T-cell (primary cell): Measurements from ENCODE around the gene OR6J1. TPM values are rescaled to one million over a fixed set of nuclear protein-coding genes. Genes with fewer than 3 reads are reported as not detected.
"Not testable (repeated sequence)": the region's sequence is repeated elsewhere in the genome, so short reads cannot be mapped to it uniquely, and the experiment has no call there.

Source experiments
- ATAC-seq, 4 experiments: fragments of 200-7000 bp in 3 of 4; fragments of 150-1000 bp in 1 of 4; cut with Tn5 transposase; replicated peaks in 1 of 4; 1 replicate in 3 of 4; 2 replicates in 1 of 4; pipeline ENCODE4 v1.10.0; 2021; ENCODE audit warnings: moderate library complexity in 3 of 4, mild to moderate bottlenecking in 2 of 4, moderate number of reproducible peaks in 1 of 4
- CTCF ChIA-PET, 2 donors: fragments of 300-600 bp; sonication (Branson Sonifier 250); formaldehyde crosslinking; loops; one replicate each; lab custom pipeline; 2022; ENCODE audit warnings: antibody characterized with exemption in 2 of 2; lab: Charles Lee
- POLR2A ChIA-PET, 2 donors: fragments of 300-600 bp; sonication (Branson Sonifier 250); formaldehyde crosslinking; loops; one replicate each; lab custom pipeline; 2022; ENCODE audit warnings: antibody characterized with exemption in 2 of 2; lab: Charles Lee
- DNase-seq, 35 experiments: peaks; one replicate each; pipeline versions ENCODE4 v3.0.0 to v3.0.0-alpha.2; 2013 to 2023
- H3K27ac ChIP-seq: one replicate; pipeline ENCODE4 v1.5.1; 2013; ENCODE audit warnings: low read length
- H3K27me3 ChIP-seq, 2 experiments: replicated peaks in 1 of 2; 1 replicate in 1 of 2; 2 replicates in 1 of 2; pipeline versions ENCODE4 v1.6.1 to v1.7.0; 2013; ENCODE audit warnings: low read length in 1 of 2, mixed read lengths in 1 of 2; ENCODE audit not compliant: control insufficient read depth in 2 of 2, insufficient read depth in 2 of 2; ENCODE audit errors: extremely low read depth in 1 of 2
- H3K36me3 ChIP-seq, 2 donors: 1 replicate in 1 of 2; 2 replicates in 1 of 2; pipeline versions ENCODE4 v1.6.1 to v1.7.0; 2013; ENCODE audit warnings: low read length in 1 of 2; ENCODE audit not compliant: control insufficient read depth in 2 of 2, insufficient read depth in 1 of 2; ENCODE audit errors: extremely low read depth in 1 of 2
- H3K4me1 ChIP-seq, 2 experiments: 1 replicate in 1 of 2; 2 replicates in 1 of 2; pipeline versions ENCODE4 v1.6.1 to v1.7.0; 2013; ENCODE audit warnings: low read length in 2 of 2, mixed read lengths in 1 of 2; ENCODE audit not compliant: insufficient read depth in 2 of 2, control insufficient read depth in 1 of 2; ENCODE audit errors: extremely low read depth in 1 of 2
- H3K4me3 ChIP-seq, 2 donors: 1 replicate in 1 of 2; 2 replicates in 1 of 2; pipeline versions ENCODE4 v1.5.1 to v1.7.0; 2013; ENCODE audit warnings: mild to moderate bottlenecking in 2 of 2, low read length in 1 of 2, moderate library complexity in 1 of 2; ENCODE audit not compliant: control insufficient read depth in 1 of 2; ENCODE audit errors: extremely low read depth in 1 of 2
- H3K9me3 ChIP-seq: 2 replicates; pipeline ENCODE4 v1.7.0; 2013
- H3K27ac Mint-ChIP-seq, 2 donors: one replicate each; pipeline ENCODE4 v1.8.0; 2020 to 2021; ENCODE audit warnings: mild to moderate bottlenecking in 2 of 2, mixed read lengths in 2 of 2
- H3K27me3 Mint-ChIP-seq, 2 donors: one replicate each; pipeline ENCODE4 v1.8.0; 2021 to 2022; ENCODE audit warnings: mixed read lengths in 2 of 2
- H3K36me3 Mint-ChIP-seq: one replicate; pipeline ENCODE4 v1.8.0; 2021; ENCODE audit warnings: mixed read lengths
- H3K4me1 Mint-ChIP-seq, 3 donors: one replicate each; pipeline ENCODE4 v1.8.0; 2020 to 2022; ENCODE audit warnings: mixed read lengths in 3 of 3, mild to moderate bottlenecking in 1 of 3
- H3K4me3 Mint-ChIP-seq, 3 donors: one replicate each; pipeline ENCODE4 v1.8.0; 2020 to 2022; ENCODE audit warnings: mild to moderate bottlenecking in 3 of 3, mixed read lengths in 3 of 3, moderate library complexity in 3 of 3
- H3K9me3 Mint-ChIP-seq, 3 donors: one replicate each; pipeline ENCODE4 v1.8.0; 2020 to 2022; ENCODE audit warnings: mixed read lengths in 3 of 3
- WGBS: methylation state at CpG from one replicate; pipeline ENCODE4 v1.1.5; 2013; ENCODE audit warnings: missing lambda C conversion rate; ENCODE audit not compliant: insufficient coverage; 5-methylcytosine and 5-hydroxymethylcytosine counted together
- total RNA-seq, 35 experiments: library from RNA in 6 of 35; stranded (reverse) in 6 of 35; fragments of 120-200 nt in 1 of 35; gene quantifications; one replicate each; pipeline versions ENCODE4 v1.2.1 to v1.2.4 and lab custom pipeline; 2013 to 2026

Gene OR6J1
- total RNA-seq, 5 donors from 2014 or later (not counting 1 experiment from before 2014, with no cell fraction given): not detected

- no peak overlapping the region for H3K4me3 ChIP-seq
- H3K4me1 ChIP-seq: no peaks in the 10 kb centered on the region
- ATAC-seq (no peak), DNase-seq (no peak)
- peaks cover 0 to 5% of the 10 kb centered on the region in 2 experiments for H3K27me3 ChIP-seq
- Mint-ChIP-seq H3K4me1 (peaks cover 0 to 8% (median 0%) of the 10 kb centered on the region in 3 donors), H3K9me3 (no peaks in the 10 kb centered on the region), H3K4me3 (no peak overlapping the region), H3K27me3 (peaks cover 3% of the 10 kb centered on the region in 2 donors), H3K36me3 (peaks cover 3% of the 10 kb centered on the region), H3K27ac (no peak overlapping the region)
- ChIA-PET POLR2A (no interaction called here), CTCF (no interaction called here)
- WGBS: no CpG with 5 or more reads among the region's 2 CpGs
- H3K9me3 ChIP-seq: no peaks in the 10 kb centered on the region
- H3K36me3 ChIP-seq: no peaks in the 10 kb centered on the region
- H3K27ac ChIP-seq: no peak overlapping the region
These were observed 21.1 kb downstream of the OR6J1 start for GRCh38 chr14:22623047-22623446.

GRCh38 chr14:22622255-22622654 is 21.9 kb downstream of the OR6J1 start:
- ChIA-PET POLR2A (no interaction called here), CTCF (no interaction called here)
- ATAC-seq (no peak), DNase-seq (no peak)
- Mint-ChIP-seq H3K4me1 (peaks cover 0 to 8% (median 0%) of the 10 kb centered on the region in 3 donors), H3K9me3 (no peaks in the 10 kb centered on the region), H3K27me3 (peaks cover 3% of the 10 kb centered on the region in 2 donors), H3K4me3 (no peak overlapping the region), H3K36me3 (peaks cover 3% of the 10 kb centered on the region), H3K27ac (no peak overlapping the region)
- peaks cover 0 to 5% of the 10 kb centered on the region in 2 experiments for H3K27me3 ChIP-seq
- H3K36me3 ChIP-seq: no peaks in the 10 kb centered on the region
- H3K27ac ChIP-seq: no peak overlapping the region
- no peak overlapping the region for H3K4me3 ChIP-seq
- no peaks in the 10 kb centered on the region for H3K4me1 ChIP-seq
- no CpG with 5 or more reads among the region's 2 CpGs for WGBS
- H3K9me3 ChIP-seq: no peaks in the 10 kb centered on the region

- H3K27ac ChIP-seq, H3K4me1 ChIP-seq, ATAC-seq, H3K4me3 ChIP-seq, H3K4me3 Mint-ChIP-seq, H3K9me3 Mint-ChIP-seq, H3K27me3 ChIP-seq, H3K27me3 Mint-ChIP-seq, DNase-seq, H3K4me1 Mint-ChIP-seq, POLR2A ChIA-PET, H3K27ac Mint-ChIP-seq, H3K9me3 ChIP-seq: not testable (repeated sequence)
- peaks cover 8 to 11% of the 10 kb centered on the region in 2 donors for H3K36me3 ChIP-seq
- CTCF ChIA-PET: interaction anchor here in 1 of 2 donors (0.6 kb wide), 1 partner anchor 267 kb away, joined by 6 read pairs; no protein-coding TSS in a partner anchor
- peaks cover 21% of the 10 kb centered on the region for H3K36me3 Mint-ChIP-seq
- no CpG with 5 or more reads among the region's 2 CpGs for WGBS
These were observed 28.4 kb downstream of the OR6J1 start for GRCh38 chr14:22615765-22616164.

GRCh38 chr14:22614240-22614799 is 29.8 kb downstream of the OR6J1 start:
- Mint-ChIP-seq H3K9me3 (no peaks in the 10 kb centered on the region), H3K27ac (no peak overlapping the region), H3K4me3 (no peak overlapping the region), H3K27me3 (no peaks in the 10 kb centered on the region), H3K36me3 (peaks cover 32% of the 10 kb centered on the region), H3K4me1 (peaks cover 0 to 6% (median 0%) of the 10 kb centered on the region in 3 donors)
- WGBS: no CpG with 5 or more reads among the region's 6 CpGs
- no peaks in the 10 kb centered on the region for H3K4me1 ChIP-seq
- CTCF ChIA-PET: interaction anchor here in 1 of 2 donors (0.8 kb wide), 1 partner anchor 43 kb away, joined by 3 read pairs; no protein-coding TSS in a partner anchor
- H3K27me3 ChIP-seq: no peaks in the 10 kb centered on the region
- H3K27ac ChIP-seq: no peak overlapping the region
- POLR2A ChIA-PET: no interaction called here
- no peak for ATAC-seq
- no peak for DNase-seq
- H3K36me3 ChIP-seq: peaks cover 8 to 24% of the 10 kb centered on the region in 2 donors
- H3K9me3 ChIP-seq: no peaks in the 10 kb centered on the region
- no peak overlapping the region for H3K4me3 ChIP-seq

- no peak for ATAC-seq
- CTCF ChIA-PET: interaction anchor here in 1 of 2 donors (0.8 kb wide), 1 partner anchor 42 kb away, joined by 3 read pairs; no protein-coding TSS in a partner anchor
- Histone ChIP-seq H3K4me3 (no peak overlapping the region), H3K9me3 (no peaks in the 10 kb centered on the region), H3K36me3 (peaks cover 8 to 25% of the 10 kb centered on the region in 2 donors), H3K4me1 (no peaks in the 10 kb centered on the region), H3K27me3 (no peaks in the 10 kb centered on the region), H3K27ac (no peak overlapping the region)
- no peaks in the 10 kb centered on the region for H3K9me3 Mint-ChIP-seq
- no CpG with 5 or more reads among the region's 3 CpGs for WGBS
- H3K4me3 Mint-ChIP-seq: no peak overlapping the region
- POLR2A ChIA-PET: no interaction called here
- peaks cover 33% of the 10 kb centered on the region for H3K36me3 Mint-ChIP-seq
- peaks cover 0 to 6% (median 0%) of the 10 kb centered on the region in 3 donors for H3K4me1 Mint-ChIP-seq
- H3K27me3 Mint-ChIP-seq: no peaks in the 10 kb centered on the region
- H3K27ac Mint-ChIP-seq: no peak overlapping the region
- no peak for DNase-seq
These were observed 30.4 kb downstream of the OR6J1 start for GRCh38 chr14:22613736-22614239.

- POLR2A ChIA-PET: no interaction called here
These were observed 31.0 kb downstream of the OR6J1 start for GRCh38 chr14:22613106-22613695.

More at GRCh38 chr14:22613106-22613695, 31.0 kb downstream of the OR6J1 start:
- no peak overlapping the region for H3K27ac ChIP-seq
- ATAC-seq: no peak
- H3K9me3 ChIP-seq: no peaks in the 10 kb centered on the region
- WGBS: 55% methylated on average over 2 of the region's 2 CpGs
- no peaks in the 10 kb centered on the region for H3K27me3 ChIP-seq
- Mint-ChIP-seq H3K27ac (no peak overlapping the region), H3K27me3 (no peaks in the 10 kb centered on the region), H3K36me3 (peaks cover 36% of the 10 kb centered on the region), H3K9me3 (no peaks in the 10 kb centered on the region), H3K4me1 (peaks cover 0 to 6% (median 0%) of the 10 kb centered on the region in 3 donors), H3K4me3 (no peak overlapping the region)
- H3K4me3 ChIP-seq: no peak overlapping the region
- DNase-seq: no peak
- no peaks in the 10 kb centered on the region for H3K4me1 ChIP-seq
- CTCF ChIA-PET: interaction anchor here in 1 of 2 donors (0.6 to 0.8 kb wide), 2 partner anchors 42 to 950 kb away, joined by 3 read pairs; no protein-coding TSS in a partner anchor
- peaks cover 8 to 25% of the 10 kb centered on the region in 2 donors for H3K36me3 ChIP-seq
